Measurements from ENCODE around the gene DLL3.

GRCh38 chr19:39475748-39476147 lies 23.0 kb upstream of the DLL3 start:
- TF ChIP-seq EZH2 (IDR thresholded peaks at IDR 0.05; ENCODE audit: low read depth, unreplicated experiment), result no peak
- TF ChIP-seq POLR2AphosphoS5 (IDR thresholded peaks at IDR 0.05; ENCODE audit: low read depth), result no peak
- TF ChIP-seq REST (IDR thresholded peaks at IDR 0.05; ENCODE audit: unreplicated experiment), result no peak
- no peak for TF ChIP-seq CTCF (conservative IDR thresholded peaks at IDR 0.05; ENCODE audit: low read depth in 2 of 2)
- no peak for TF ChIP-seq ZNF331 (CRISPR knock-in tag; IDR thresholded peaks at IDR 0.05; ENCODE audit: low read depth)
- TF ChIP-seq STAT1 (IDR thresholded peaks at IDR 0.05; ENCODE audit: unreplicated experiment), result no peak
- TF ChIP-seq EZH2phosphoT487 (IDR thresholded peaks at IDR 0.05; ENCODE audit: unreplicated experiment), result no peak
- no peak for TF ChIP-seq ETS1 (IDR thresholded peaks at IDR 0.05)
- TF ChIP-seq CREB1 (CRISPR knock-in tag; IDR thresholded peaks at IDR 0.05; ENCODE audit: low read depth), result no peak
- no peak for TF ChIP-seq NANOG (IDR thresholded peaks at IDR 0.05; ENCODE audit: borderline replicate concordance)
- TF ChIP-seq ZNF114 (CRISPR knock-in tag; IDR thresholded peaks at IDR 0.05), result no peak
